Stromal cell of bone marrow (primary cell): ENCODE measurements around the gene STX8.
"Not testable (repeated sequence)": the region's sequence is repeated elsewhere in the genome, so short reads cannot be mapped to it uniquely, and the experiment has no call there.

Experiments
- DNase-seq: peaks from one replicate; pipeline ENCODE4 v3.0.0-alpha.2; 2012; ENCODE audit warnings: low read depth

STX8 gene

DNA sequence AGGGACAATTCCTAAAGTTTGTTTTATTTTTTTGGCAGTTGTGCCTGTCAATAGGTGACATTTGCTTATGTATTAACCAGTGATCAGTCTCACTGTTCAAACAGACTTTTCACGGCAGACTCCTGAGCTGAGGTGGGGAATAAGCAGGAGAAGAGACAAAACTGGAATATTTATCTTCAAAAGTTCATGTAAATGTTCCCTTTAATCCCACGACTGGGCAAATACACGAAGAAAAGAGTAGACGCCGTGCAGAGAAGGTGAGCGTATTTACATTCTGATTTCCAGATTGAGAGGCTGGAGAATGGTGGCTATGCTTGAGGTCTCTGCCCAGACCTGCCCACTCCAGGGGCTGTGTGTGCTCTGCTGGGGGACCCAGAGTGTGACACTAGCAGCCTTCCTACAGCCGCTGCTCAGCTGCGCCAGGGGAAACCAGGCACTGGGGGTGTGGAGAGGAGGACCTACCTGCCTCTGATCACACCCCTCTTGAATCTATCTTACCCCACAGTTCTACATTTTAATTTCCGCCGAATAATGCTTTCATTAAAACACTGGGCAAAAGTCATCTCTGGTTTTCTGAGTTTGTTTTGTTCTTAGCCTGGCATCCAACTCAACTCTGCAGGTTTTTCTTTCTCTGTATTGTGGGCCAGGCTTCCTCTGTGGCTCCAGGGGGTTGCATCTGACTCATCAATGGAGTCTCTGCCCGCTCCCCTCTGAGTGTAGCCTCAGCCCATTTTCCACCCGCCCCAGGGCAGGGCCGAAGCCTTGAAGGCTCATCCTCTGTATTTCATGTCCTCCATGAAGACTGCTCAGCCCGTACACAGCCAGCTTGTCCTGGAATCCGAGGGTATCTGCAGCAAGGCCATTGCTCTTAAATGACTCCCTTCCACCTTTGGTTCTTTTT, 317.3 kb downstream of the STX8 start:
- DNase-seq = no peak

DNA sequence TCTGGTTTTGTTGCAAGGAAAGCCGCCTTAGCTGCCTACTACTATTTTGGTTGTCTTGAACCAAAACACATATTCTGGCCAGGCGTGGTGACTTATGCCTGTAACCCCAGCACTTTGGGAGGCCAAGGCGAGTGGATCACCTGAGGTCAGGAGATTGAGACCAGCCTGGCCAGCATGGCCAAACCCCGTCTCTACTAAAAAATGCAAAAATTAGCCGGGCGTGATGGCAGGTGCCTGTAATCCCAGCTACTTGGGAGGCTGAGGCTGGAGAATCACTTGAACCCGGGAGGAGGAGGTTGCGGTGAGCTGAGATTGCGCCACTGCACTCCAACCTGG, 318.0 kb downstream of the STX8 start:
- DNase-seq = not testable (repeated sequence)

DNA sequence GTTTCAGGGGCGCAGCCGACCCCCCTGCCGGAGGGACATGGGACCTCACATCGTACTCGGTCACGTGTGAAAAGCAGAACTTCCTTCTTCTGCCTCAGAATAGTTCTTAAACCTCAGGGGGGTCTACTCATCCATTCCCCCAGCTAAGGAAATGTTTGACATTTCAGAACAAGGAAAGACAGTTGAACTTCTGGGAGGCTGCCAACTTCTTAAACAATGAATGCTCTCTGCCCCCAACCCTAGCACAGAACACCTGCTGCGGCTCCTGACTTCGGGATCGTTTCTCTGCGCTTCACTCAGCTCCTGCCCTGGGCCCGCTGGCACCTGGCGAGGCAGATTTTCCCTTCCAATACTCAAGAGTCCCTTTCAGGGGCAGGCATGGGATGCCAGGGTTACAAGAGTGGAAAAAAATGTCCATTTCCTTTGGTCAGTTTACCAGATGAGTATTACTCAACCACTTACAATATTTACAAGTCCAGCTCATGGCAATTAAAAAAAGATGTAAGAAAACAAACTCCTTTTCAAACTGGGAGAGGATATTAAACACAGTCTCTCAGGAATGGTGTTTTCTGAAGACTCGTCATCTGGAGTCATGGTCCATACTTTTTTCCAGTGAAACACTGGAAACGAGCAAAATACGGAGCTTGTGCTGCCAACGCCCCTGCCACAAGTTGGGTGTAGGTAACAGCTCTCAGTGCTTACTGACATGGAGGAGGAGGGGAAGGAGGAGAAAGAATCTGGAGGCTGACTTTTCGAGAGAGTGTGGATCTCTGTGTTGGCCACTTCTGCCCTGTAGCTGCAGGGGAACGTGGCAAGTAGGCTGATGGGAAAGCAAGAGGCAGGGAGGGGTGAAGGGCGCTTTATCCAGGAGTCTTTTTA, 318.6 kb downstream of the STX8 start:
- no peak for DNase-seq

DNA sequence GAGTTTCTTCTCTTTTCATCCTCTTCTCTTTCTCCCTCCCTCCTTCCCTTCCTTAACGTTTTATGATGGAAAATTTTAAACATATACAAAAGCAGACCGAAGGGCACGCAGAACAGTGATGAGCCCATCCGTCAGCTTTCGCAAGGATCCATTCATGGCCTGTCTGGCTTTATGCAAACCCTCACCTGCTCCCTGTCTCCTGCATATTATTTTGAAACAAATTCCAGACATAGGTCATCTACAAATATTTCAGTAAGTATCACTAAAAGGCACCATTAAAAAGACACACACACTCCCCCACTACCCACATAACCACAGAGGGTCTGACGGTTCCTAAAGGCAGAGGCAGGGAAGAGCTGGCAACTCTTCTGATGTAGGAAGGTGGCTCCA, 319.3 kb downstream of the STX8 start:
- DNase-seq = no peak

DNA sequence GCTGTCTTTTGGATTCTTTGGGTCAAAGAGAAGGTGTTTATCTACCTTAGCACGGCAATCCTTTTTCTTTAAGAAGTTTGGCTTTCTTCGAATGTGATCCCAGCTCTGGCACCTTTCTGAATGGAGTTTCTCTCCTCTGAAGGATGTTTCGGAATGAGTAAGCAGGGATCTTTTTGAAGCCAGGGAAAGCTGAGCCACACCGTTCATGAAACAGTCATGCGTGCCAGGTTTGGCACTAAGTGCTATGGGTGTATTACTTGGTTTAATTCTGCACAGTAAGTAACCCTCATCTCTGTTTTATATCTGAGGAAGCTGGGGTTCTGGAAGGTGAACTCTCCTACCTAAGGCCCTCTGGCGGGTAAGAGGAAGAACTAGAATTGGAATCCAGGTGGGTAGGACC, 319.8 kb downstream of the STX8 start:
- DNase-seq = no peak

DNA sequence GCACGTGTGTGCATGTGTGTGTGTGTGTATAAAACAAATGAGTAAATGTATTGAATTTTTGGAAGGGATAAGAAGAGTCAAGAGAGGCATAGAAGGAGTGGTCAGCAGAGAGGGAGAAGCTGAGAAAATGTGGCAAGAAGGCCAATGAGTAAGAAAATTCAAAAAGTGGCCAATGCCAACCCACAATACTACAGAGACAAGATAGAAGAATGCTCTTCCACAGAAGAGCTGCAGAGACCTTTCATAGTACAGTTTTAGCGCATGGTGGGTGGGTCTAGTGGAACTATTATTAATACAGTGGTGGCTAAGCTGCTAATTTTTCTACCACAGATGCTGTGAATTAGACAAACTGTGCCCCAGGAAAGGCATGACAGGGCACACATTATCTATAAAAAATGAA, 320.8 kb downstream of the STX8 start:
- DNase-seq = no peak

DNA sequence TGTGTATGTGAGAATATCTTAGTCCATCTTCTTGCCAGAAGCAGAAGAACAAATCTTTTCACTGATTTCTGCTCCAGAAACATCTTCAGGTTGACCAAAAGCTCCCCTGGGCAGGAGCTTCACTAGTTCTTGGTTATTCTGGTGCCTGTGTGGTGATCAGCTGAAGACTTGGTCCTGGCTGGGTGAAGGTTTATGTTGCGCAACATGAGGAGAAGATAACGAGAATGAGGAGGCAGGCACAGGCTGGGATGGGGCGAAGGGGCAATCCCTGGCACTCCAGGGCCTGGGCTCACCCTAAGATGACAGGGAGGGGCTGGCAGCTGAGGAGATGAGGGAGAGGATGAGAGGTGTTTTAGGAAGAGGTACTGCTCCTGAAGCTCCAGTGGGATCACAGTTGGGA, 322.3 kb downstream of the STX8 start:
- no peak for DNase-seq

DNA sequence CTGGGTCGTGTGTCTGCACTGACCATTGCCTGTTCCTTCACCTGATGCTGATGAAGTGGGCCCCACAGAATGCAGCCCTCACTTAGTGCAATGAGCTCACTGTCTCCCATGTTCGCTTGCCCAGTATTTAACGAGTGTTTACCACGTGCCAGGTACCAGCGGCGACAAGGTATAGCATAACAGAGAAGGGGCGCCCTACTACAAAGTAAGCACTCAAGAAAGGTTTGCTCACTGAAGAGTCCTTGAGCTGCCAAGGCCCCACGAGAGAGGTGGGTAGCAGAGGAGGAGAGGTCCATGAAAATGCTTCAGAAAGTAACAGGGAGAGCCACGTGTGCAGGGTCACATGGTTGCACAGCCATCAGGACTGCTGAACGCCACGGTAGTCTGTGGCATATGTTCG, 324.3 kb downstream of the STX8 start:
- no peak for DNase-seq

DNA sequence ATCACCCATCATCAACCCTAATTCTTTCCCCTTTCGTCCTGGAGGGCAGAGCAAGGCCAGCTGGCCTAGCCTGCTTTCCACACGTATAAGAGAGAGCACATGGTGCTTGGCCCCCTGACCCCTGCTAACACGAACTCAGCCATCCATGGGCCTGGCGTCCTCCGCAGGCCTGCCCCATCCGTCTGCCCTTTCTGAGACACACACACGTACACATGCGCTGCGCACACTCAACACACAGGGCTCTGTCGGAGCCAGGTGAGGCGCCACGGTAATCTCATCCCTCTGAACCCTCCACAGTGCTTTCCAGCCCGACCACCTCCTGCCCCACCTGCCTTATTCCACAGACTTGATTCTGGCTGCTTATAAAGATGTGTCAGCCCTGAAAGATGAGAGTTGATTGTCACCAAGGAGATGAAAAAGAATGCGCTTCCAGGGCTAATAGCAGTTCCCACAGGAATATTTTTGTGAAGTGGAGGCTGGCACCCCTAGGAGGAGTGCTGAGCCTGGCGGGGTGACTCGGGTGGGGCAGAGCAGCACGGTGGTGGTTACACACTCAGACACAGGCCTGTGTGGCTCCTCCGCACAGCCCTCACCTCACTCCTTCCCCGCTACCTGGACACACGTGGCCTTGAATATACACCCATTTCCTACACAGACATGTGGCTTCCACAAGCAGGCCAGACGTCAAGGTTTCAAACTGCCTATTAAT, 326.2 kb downstream of the STX8 start:
- DNase-seq = no peak

DNA sequence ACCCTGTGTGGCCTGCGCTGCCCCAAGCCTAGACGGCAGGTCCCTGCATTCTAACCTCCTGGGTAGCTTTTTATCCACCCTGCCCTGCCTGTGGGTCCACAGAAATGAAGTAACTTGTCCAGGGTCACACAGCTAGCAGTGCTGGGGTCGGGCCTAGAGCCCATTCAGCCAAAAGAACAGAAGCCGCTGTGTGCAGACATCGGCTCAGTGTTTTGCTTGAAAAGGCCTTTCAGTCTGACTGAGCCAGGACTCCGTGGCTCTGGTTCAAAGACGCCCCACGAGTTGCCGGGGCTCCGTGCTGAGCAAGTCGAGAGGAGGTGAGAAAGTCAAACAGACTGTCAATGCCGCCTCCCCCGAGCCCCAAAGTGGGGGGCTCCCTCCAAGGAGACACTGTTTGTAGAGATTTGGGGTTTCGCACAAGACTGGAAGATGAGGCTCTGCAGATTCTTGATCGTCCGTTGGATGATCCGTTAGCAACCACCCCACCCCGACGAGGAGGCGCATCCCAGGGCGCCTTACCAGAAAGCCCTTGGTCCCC, 328.1 kb downstream of the STX8 start:
- DNase-seq = no peak

DNA sequence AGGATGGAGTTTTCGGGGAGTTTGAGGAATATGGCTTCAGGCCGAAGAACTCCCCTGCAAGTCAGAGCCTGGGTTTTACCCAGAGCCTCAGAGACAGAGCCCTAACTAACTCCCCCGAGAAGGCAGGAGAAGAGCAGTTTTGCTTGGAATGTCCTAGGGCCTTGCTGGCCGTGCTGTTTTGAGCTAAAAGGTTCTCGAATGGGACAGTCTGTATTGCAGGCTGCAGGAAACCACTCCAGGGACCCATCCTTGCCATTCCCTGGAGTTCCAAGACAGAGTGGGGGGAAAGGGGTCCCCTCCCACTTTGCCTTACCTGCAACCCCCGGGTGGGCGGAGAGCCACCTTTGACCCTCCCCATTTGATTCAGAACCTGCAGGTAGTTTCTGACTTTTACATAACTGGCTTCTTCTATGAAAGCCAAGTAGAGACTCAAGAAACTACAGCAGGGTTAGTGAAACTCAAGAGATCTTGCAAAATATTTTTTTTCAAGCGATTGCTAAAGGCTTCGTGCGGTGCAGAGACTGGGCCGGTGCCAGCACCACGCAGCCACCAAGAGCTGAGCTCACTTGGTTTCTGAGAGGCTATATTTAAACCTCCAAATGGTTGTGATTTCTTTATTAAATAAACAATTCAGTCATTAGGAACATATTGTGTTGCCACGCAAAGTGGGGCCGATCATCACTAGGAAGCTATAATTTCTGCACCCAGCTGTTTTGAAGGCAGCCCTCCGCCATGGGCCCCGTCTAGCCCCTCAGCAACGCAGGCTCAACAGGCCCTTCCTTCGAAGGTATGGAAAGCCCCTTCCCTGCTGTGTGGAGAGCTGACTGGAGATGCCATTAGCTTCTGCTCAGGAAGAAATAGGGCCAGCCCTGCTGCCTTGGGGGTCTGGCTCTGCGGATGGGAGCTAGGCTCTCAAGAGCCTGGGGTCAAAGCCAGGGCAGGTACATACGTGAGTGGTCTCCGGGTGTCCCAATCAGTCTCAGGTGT, 331.3 kb downstream of the STX8 start:
- DNase-seq = peak; percentile 45

DNA sequence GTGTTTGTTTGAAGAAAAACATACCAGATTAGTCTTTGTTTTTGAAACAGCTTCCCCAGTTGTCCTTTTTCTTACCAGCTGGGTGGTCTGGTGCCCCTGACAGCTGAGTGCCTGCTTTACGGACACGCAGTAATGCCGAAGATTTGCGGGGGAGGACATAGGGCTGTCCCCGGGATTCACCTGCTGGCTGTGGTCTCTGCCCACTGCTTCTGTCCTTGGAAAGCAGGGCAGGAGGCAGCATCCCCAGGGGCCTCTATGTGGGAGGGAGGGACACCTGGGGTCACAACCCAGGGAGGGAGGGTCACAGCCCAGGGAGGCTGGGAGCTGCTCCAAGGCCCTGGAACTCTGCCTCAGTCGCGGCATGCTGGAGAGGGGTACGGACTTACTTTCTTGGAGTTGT, 332.6 kb downstream of the STX8 start:
- DNase-seq = no peak

DNA sequence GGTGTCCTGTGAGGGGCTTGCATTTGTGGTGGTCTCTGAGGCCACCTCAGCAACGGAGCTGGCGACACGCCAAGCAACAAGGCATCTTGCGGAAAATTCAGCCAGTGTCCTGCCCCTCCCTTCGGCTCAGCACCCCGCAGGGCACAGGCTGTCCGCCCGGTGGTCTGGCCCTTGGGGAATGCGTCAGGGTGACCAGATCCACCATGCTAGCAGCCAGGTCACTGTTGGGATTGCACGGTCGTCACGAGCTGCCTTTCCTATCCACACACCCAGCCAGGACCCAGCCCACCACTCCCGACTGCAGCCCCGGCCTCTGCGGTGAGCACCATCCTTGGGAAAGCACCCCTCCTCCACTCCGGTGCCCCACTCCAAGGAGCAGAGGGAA, 333.1 kb downstream of the STX8 start:
- DNase-seq = no peak

DNA sequence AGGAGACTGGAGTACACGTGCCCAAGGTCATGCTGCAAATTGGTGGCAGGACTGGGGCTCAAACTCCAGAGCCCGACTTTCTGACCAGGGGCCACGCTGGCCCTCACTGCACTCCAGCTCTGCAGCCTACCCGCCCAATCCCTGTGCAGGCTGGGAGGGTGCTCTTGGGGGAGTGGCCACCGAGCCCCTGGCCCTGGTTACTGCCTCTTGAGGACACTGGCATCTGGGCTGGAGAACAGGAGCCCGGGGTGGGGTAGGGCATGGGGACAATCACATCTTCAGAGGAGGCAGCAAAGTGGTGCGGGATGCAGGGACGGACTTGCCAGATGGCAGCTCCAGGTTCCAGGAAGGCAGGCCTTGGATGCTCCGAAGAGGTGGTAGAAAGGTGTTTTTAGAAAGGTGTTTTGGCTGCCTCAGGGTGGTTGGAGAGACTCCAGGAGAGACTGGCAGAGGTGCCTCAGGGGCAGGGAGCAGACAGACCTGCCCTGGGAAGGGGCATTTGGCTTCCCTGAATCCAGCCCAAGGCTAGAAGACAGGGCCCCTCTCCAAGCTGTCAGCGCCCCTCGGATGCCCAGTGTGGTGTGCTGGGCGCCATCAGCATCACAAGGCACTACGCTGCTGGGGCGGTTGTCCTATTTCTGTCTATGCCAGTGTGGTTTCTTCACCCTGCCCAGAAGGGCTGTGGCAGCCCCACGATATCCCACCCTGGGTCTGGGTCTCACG, 333.7 kb downstream of the STX8 start:
- DNase-seq = no peak

DNA sequence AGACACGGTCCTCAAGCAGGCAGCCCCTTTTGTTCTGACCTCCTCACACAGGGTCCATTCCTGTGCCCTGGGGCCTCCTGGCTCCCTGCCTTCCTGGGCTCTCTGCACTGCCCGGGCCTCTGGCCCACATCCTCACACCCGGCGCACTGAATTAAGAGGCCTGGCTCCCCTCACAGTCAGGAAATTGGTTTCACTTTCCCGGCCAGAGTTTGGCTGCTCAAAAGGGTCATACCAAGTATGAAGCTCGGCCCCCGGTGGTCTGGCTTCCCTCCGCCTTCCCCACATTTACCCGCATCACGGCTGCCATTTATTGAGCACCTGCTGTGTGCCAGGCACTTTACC, 334.3 kb downstream of the STX8 start:
- DNase-seq = no peak

DNA sequence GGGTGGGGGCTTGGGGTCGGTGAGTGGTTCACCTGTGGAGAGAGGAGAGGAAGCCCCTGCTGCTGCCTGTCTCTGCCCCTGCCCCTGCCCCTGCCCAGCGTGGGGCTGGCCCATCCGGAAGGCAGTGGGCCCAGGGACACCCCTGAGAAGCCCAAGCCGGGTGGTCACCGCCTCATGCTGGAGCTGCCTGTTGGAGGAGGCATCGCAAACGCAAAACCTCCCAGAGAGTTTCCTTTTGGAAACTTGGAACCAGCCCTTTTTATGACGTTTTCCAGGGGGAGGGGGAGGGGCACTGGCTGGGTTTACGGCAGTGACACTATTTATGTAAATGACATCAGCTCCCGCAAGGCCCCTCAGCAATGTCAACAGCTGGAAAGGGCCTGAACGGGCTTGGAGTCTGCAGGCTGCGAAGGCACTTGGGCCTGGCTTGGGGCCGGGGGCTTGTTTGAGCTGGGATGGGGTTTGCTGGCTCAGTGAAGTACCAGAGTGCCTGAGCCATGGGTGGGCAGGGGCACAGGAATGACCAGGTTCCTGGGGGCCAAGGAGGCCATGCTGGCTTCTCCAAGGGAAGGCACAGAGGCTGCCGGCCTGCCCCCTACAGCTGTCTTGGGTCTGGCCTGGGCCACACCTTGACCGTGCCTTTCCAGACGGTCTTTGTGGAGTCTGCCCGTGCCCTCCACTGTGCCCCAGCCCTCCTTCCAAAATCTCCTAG, 334.8 kb downstream of the STX8 start:
- DNase-seq = no peak

DNA sequence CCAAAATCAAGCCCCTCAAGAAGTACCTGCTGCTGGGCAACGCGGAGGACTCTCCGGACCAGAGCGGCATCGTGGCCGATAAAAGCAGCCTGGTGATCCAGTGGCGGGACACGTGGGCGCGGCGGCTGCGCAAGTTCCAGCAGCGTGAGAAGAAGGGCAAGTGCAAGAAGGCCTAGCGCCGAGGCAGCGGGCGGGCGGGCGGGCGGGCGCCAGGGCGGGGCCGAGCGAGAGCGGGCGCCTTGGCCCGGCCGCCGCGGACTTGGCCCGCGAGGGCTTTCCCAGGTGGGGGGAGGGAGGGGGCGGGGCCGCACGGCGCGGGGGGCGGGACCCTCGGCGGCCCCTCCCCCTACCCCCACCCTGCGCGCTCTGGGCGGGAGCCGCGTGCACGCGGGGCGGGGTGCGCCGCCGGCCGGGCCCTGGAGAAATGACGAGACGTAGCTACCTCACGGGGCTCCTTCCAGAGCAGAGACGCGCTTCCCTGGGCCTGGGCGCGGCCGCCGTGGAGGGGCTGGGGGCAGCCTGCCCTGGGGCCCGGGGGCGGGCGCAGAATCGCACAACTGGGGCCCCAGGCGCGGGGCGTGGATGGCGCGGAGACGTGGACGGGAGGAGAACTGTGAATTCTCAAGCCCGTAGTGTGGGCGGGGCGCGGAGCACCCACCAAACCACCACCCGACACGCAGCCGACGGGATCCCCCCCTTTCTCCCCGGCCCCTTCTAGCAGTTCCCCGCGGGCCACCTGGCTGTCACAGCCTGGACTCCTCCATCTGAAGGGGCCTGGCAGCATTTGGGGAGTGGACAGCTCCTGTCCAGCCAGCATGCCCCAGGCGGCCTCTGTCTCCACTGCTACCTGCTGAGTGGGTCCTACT, 335.6 kb downstream of the STX8 start:
- DNase-seq = no peak

DNA sequence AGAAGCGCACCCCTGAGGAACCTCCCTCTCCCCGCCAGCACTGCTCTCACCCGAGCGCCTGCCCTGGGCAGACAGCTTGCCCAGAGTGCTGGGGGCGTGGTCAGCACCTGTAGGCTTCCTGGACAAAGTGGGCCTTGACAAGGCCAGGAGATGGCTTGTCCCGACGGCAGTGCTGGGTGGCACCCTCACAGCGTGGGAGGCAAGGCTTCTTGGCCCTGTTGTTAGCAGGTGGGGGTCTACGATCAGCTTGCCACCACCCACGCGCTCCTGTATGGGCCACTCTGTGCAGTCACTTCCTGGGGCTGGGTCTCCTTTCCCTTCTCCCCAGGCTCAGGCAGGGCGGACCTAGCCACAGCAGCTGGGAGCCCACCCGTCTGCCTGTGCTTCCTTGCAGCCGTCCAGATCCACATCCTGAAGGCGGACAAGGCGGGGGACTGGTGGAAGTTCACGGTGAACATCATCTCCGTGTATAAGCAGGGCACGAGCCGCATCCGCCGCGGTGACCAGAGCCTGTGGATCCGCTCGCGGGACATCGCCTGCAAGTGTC, 336.3 kb downstream of the STX8 start:
- no peak for DNase-seq
